GM18951 (cell line): ENCODE results near the gene TRA2B.
"Not testable (repeated sequence)": the region's sequence is repeated elsewhere in the genome, so short reads cannot be mapped to it uniquely, and the experiment has no call there.

ENCODE experiments used
- POLR2A ChIP-seq: IDR thresholded peaks from 4 replicates; pipeline ENCODE4 v1.6.1; 2011; ENCODE audit warnings: mild to moderate bottlenecking; ENCODE audit not compliant: insufficient read length, insufficient read depth; ENCODE audit errors: extremely low read depth
- in situ Hi-C: fragments of 300-500 bp; cut with MboI; formaldehyde crosslinking; loops from one replicate; pipeline ENCODE4 v1.12.0; 2022; ENCODE audit warnings: low sequenced_read_pairs, mixed read lengths, inconsistent platforms; ENCODE audit not compliant: unreplicated experiment

TRA2B gene

GRCh38 chr3:185912512-185912911 is 25.3 kb downstream of the TRA2B start:
- TF ChIP-seq POLR2A = no peak
- in situ Hi-C loops = no loop called here

DNA sequence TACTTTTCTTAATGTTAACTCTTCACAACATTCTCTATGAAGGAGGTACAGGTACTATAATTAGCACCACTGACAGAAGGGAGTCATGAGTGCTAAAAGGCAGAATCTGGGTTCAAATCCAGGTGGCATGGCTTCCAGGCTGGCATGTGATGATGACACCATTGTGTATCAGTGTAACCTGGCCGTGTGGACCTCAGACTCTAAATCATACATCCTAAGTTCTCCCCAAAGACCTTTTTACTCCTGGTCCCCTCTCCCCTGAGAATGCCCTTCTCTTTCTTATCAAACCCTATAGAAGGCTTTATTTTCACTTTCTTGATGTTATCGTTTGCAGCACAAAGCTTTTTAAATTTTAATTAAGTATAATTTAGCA is 26.8 kb downstream of the TRA2B start:
- in situ Hi-C loops = not testable (repeated sequence)

DNA sequence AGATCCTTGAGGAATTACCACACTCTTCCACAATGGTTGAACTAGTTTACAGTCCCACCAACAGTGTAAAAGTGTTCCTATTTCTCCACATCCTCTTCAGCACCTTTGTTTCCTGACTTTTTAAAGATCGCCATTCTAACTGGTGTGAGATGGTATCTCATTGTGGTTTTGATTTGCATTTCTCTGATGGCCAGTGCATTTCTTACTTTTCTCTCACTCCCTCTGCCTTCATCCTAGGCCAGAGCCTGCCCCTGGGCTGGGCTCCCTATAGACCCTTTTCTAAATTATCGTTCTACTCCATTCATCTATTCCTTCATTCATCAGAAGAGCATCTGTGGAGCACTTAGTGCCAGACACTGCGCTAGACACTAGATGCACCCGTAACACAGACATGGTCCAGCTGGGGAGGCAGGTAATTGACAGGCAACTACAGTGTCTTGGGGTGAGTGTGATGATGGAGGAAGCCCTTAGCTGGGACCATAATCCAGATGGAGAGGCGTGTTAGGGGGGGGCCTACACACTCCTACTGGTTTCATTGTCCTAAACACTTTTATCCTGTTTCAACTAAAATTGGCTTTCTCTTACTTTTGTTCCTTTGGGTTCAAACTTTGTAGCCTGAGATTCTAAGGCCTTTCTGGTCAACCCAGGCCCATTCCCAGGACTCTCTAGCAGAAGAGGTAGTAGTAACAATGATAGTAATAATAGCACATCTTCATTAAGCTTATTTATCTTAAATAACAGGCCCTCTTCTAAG is 27.3 kb downstream of the TRA2B start:
- in situ Hi-C loops = not testable (repeated sequence)

GRCh38 chr3:185909913-185910312 is 27.9 kb downstream of the TRA2B start:
- in situ Hi-C loops = not testable (repeated sequence)

DNA sequence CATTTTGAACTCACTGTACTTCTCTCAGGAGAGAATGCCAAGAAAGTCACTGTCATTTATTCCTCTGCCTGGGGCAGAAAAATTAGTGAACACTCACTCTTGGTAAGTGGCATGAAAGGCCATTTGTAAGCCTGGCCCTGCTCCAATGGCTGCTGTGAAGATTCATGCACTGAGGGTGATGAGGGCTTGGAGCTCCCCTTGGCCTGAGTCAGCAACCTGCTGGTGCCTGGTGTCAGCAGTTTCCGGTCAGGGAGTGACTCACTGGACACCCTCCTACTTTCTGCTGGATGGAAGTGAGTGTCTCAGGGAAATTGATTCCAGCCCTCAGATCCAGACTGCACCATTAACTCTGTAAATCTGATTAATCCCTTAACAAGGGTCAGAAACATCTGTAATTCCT is 37.6 kb downstream of the TRA2B start:
- TF ChIP-seq POLR2A = no peak
- in situ Hi-C loops = no loop called here

DNA sequence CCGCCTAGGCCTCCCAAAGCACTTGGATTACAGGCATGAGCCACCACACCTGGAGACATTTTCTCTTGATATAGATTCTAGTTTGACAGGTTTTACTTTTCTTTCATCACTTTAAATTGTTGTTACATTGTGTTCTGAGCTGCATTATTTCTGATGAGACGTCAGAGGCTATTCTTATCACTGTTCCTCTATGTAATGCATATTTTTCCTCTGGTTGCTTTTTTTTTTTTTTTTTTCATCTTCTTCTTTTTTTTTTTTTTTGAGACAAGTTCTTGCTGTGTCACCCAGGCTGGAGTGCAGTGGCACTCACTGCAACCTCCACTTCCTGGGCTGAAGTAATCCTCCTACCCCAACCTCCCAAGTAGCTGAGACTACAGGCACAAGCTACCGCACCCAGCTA is 41.2 kb downstream of the TRA2B start:
- in situ Hi-C loops = no loop called here
- no peak for TF ChIP-seq POLR2A

DNA sequence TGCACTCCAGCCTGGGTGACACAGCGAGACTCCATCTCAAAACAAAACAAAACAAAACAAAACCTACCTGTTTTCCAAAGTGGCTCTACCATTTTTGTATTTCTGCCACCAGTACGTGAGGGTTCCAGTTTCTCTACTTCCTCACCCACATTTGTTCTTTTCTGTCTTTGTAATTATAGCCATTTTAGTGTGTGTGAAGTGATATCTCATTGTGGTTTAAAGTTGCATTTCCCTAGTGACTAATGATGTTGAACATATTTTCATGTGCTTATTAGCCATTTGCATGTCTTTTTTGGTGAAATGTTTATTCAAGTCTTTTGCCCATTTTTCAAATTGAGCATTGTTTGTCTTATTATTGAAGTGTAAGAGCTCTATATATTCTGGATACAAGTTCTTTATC is 50.7 kb downstream of the TRA2B start:
- in situ Hi-C loops = no loop called here
- TF ChIP-seq POLR2A = no peak

- TF ChIP-seq POLR2A = no peak
- in situ Hi-C loops = no loop called here
Measured at GRCh38 chr3:185884641-185885040, 53.2 kb downstream of the TRA2B start.

- no peak for TF ChIP-seq POLR2A
- in situ Hi-C loops = no loop called here
Measured at GRCh38 chr3:185881926-185882325, 55.9 kb downstream of the TRA2B start.

GRCh38 chr3:185880600-185880999 is 57.2 kb downstream of the TRA2B start:
- no peak for TF ChIP-seq POLR2A
- in situ Hi-C loops = no loop called here

- no peak for TF ChIP-seq POLR2A
- in situ Hi-C loops = no loop called here
Measured at GRCh38 chr3:185878920-185879319, 58.9 kb downstream of the TRA2B start.

DNA sequence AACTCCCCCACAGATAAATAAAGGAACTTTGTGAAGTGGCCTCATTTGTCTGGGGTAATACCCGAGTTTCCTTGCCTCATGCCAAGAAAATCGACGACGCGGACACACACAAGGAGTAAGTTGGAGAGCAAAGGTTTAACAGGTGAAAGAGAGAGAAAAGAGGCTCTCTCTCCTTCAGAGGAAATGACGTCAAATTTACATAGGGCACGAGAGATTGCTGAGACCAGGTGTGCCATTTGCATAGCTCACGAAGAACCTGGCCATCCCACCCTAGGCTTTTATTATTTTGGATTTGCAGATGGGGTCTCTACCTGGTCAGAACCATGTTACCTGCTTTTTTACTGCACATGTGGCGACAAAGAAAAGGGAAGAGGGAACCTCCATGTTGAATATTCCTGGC is 63.7 kb downstream of the TRA2B start:
- in situ Hi-C loops = no loop called here
- TF ChIP-seq POLR2A = no peak

- in situ Hi-C loops = no loop called here
- TF ChIP-seq POLR2A = no peak
Measured at GRCh38 chr3:185867650-185868049, 70.2 kb downstream of the TRA2B start.

- in situ Hi-C loops = no loop called here
- no peak for TF ChIP-seq POLR2A
Measured at GRCh38 chr3:185866995-185867394, 70.8 kb downstream of the TRA2B start.

- in situ Hi-C loops = no loop called here
- TF ChIP-seq POLR2A = no peak
Measured at GRCh38 chr3:185866555-185866954, 71.3 kb downstream of the TRA2B start.
